B cell (primary cell): ENCODE results near the gene ANTXR1.

Source experiments
- CTCF ChIP-seq: fragments of 200-600 bp; IDR thresholded peaks from one replicate; pipeline ENCODE4 v1.8.0; 2022; ENCODE audit warnings: antibody characterized with exemption, mild to moderate bottlenecking
- EZH2 ChIP-seq: IDR thresholded peaks from 2 replicates; pipeline ENCODE4 v1.6.1; 2012; ENCODE audit warnings: borderline replicate concordance, low read depth, mild to moderate bottlenecking, moderate library complexity, low read length; ENCODE audit not compliant: insufficient read depth, poor library complexity, severe bottlenecking

GRCh38 chr2:69163109-69163508, 150.1 kb downstream of the ANTXR1 start:
- TF ChIP-seq CTCF (no peak), EZH2 (no peak)
